ENCODE results near the gene P2RY4.
"Not testable (repeated sequence)": the region's sequence is repeated elsewhere in the genome, so short reads cannot be mapped to it uniquely, and the experiment has no call there.

P2RY4 gene

DNA sequence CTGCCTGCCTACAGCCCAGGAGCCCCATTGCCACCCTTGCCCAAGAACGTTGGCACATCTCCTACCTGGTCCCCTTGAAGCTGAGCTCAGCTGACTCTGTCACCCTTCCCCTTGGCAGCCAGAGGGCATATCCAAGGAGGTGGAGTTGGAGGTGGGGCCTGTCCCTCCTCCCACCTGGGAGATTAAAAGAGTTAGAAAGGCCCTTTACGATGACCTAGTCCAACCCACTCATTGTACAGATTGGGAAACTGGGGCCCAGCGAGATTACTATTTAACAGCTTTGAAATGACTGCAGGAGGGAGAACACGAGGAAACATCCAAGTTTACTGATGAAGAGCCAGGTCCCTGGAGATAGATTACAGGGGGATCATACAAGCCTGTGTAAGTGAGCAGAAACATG lies at the start of gene P2RY4:
Gene P2RY4, minus strand, starts transcription at position 101 of the 400 bp plus-strand sequence. CDS start 580 bp downstream, outside the sequence.
- DNase-seq, result no peak
- Mint-ChIP-seq H3K27ac (peak within 1 kb of the TSS in 1 of 2 donors; percentile 77), H3K9me3 (no peaks in the 10 kb centered on the region), H3K27me3 (no peaks in the 10 kb centered on the region), H3K4me1 (peaks cover 6% of the 10 kb centered on the region), H3K4me3 (no peak within 1 kb of the TSS)
- no peak for ATAC-seq

DNA sequence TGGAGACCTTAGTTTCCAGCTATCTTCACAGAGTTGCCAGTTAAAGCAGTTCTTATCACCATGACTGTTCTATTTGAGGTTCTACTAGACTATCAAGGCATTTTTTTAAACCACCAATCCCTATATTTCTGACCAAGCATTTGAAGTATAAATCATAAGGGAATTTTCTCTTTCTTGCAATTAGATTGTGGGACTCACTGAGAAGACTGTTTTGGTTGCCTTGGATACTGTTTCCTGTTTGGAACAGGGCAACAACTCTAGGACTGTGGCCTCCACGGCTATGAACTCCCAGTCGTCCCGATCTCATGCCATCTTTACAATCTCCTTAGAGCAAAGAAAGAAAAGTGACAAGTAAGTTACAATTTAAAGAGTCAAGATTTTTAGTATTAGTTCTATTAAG lies 41.7 kb upstream of the P2RY4 start:
- H3K27ac Mint-ChIP-seq, result no peak overlapping the region
- ATAC-seq (no peak), DNase-seq (no peak)
- no peaks in the 10 kb centered on the region for H3K4me1 Mint-ChIP-seq
- no peak overlapping the region for H3K4me3 Mint-ChIP-seq
- no peaks in the 10 kb centered on the region for H3K9me3 Mint-ChIP-seq
- H3K27me3 Mint-ChIP-seq, result no peaks in the 10 kb centered on the region

GRCh38 chrX:70293621-70294020 lies 33.6 kb upstream of the P2RY4 start:
- Mint-ChIP-seq H3K9me3 (no peaks in the 10 kb centered on the region), H3K27ac (no peak overlapping the region), H3K27me3 (no peaks in the 10 kb centered on the region), H3K4me1 (peaks cover 9% of the 10 kb centered on the region), H3K4me3 (no peak overlapping the region)
- ATAC-seq, result no peak
- DNase-seq, result no peak

DNA sequence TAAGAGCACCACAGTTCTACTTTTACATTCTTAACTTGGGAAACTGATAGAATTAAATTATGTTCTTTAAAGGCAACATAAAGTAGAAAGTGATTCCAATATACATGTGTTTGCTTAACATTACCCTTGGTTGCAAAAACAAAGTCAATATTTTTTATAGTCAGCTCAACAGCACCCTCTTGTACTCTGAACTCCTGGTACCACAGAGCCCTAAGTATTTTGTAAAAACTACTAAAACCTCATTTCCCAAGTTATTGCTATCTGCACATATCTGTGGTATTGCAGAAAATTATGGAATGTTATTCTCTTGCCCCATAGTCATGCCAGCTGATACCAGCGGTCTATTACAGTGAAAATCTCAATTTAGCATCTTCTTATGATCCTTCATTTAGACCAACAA lies 32.8 kb upstream of the P2RY4 start:
- H3K9me3 Mint-ChIP-seq, result no peaks in the 10 kb centered on the region
- ATAC-seq (no peak), DNase-seq (no peak)
- H3K27me3 Mint-ChIP-seq, result no peaks in the 10 kb centered on the region
- H3K4me1 Mint-ChIP-seq, result peaks cover 9% of the 10 kb centered on the region
- no peak overlapping the region for H3K4me3 Mint-ChIP-seq
- H3K27ac Mint-ChIP-seq, result no peak overlapping the region

DNA sequence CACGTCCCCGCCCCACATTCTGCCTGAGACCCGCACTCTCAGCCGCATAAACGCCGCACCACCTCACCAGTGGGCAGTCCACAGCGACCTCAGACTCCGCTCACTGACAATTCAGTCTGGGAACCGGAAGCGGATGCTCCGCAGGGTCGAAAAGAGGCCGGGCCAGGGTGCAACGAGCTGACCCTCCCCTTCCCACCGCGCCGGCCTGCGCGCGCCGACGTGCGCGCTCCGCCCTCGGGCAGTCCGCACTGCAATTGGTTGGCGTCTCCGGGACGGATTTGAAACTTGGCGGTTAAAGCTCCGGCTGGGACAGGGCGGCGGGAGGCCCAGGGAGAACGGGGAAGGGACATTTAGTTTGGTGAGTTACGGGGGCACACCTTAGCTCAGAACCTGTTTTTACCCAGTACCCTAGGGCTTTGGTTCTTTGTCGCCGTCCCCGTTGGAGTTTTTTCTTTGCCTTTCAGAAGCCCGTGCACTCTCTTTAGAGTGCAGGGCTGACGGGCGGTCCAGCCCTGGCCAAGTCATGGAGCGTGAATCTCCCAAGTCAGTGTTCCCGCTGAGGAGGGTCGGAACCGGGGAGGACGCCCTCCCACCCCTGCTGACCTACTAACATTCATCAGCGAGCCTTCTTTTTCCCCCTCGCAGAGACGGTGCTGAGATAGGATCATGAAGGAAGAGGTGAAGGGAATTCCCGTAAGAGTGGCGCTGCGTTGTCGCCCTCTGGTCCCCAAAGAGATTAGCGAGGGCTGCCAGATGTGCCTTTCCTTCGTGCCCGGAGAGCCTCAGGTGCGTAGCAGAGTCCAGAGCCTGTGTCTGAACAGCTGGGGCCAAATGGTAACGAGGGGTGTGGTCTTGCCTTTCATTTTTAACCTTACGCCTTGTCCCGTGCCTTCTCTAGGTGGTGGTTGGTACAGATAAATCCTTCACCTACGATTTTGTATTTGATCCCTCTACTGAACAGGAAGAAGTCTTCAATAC lies 30.1 kb upstream of the P2RY4 start, which contains the start of the genes KIF4A and PDZD11:
Gene KIF4A, plus strand, starts transcription at position 312 of the 978 bp plus-strand sequence. Its CDS starts 355 bp downstream, at position 667.
Gene PDZD11, minus strand, starts transcription at position 135 of the 978 bp plus-strand sequence. CDS start 586 bp downstream, outside the sequence.
- DNase-seq (peak; percentile 75 to 85), ATAC-seq (peak; percentile 99)
- no peaks in the 10 kb centered on the region for H3K27me3 Mint-ChIP-seq
- H3K27ac Mint-ChIP-seq, result peak within 1 kb of the TSS; percentile 92 to 96
- peak within 1 kb of the TSS; percentile 91 to 92 for H3K4me3 Mint-ChIP-seq
- H3K4me1 Mint-ChIP-seq, result peaks cover 9% of the 10 kb centered on the region
- H3K9me3 Mint-ChIP-seq, result no peaks in the 10 kb centered on the region

DNA sequence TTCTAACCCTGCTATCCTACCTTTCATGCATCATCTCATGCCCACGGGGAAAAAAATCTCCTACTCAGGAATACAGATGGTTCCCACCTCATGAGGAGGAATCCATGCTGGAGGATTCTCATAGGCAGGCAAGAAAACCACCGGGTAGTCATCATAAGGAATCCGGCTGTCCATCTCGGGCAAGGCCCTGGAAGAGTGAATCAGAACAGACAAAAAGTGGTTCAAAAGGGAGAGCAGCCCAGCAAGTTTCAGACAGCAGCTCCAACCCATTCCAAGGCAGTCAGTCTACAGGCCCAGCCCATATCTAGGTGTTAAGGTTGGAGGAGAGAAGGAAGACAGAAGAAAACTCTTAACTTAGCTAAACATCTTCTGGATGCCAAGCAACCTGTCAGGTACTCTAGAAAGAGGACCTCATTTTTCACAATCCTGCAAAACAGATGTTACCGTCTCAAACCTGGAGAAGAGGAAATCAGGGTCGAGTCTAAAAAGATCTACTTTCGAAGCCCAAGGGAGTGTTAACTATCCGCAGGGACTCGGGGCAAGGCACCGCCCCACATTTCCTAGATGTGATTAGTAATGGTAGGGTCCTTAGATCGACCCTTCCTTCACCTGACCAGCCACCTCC lies 29.3 kb upstream of the P2RY4 start:
- Mint-ChIP-seq H3K9me3 (no peaks in the 10 kb centered on the region), H3K4me3 (peak overlapping the region; percentile 91 to 92), H3K27ac (peak overlapping the region; percentile 34 to 92), H3K27me3 (no peaks in the 10 kb centered on the region), H3K4me1 (peaks cover 9% of the 10 kb centered on the region)
- DNase-seq (no peak), ATAC-seq (no peak)

DNA sequence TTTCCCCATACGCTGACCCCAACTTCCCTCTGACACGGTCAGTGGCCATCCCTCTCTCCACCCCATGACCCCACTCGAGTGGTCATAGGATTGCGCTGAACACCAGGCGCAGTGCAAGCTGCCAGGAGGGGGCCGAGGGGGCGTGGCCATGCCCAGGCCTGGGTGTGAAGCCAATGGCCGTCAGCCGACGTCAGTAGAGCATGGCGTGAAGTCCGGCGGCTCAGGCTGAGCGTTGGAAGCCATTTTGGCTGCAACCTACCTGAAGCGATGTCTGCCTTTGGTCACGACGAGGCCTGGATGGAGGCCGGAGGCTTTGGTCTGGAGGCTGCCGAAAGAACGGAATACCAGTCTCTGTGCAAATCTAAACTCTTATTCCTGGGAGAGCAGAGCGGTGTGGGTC lies 21.9 kb upstream of the P2RY4 start, which contains the start of gene RAB41:
Gene RAB41, plus strand, starts transcription at position 222 of the 400 bp plus-strand sequence. Its CDS starts 46 bp downstream, at position 268.
- DNase-seq, result no peak
- H3K4me1 Mint-ChIP-seq, result no peaks in the 10 kb centered on the region
- no peak within 1 kb of the TSS for H3K4me3 Mint-ChIP-seq
- H3K27me3 Mint-ChIP-seq, result no peaks in the 10 kb centered on the region
- no peaks in the 10 kb centered on the region for H3K9me3 Mint-ChIP-seq
- H3K27ac Mint-ChIP-seq, result no peak within 1 kb of the TSS
- ATAC-seq, result no peak

DNA sequence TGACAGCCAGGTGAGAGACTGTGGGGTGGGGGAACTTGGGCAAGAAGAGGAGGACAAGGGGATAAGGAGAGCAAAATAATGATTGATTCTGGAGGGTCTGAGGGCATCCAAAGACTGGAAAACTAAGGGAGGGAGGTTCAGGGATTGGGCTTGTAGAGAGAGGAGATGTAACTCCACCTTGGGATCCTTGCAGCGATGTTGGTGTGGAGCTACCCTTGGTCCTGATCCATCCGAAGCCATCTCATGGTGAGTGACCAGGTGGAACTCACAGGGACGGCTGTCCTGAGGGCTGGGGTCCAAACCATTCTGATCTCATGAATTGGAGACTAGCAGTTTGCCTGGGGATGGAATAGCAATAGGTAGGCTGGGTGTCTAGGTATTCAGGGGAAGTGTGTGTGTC lies 20.6 kb upstream of the P2RY4 start:
- ATAC-seq (no peak), DNase-seq (no peak)
- Mint-ChIP-seq H3K4me1 (no peaks in the 10 kb centered on the region), H3K27ac (peak overlapping the region in 1 of 2 donors; percentile 25), H3K4me3 (no peak overlapping the region), H3K27me3 (no peaks in the 10 kb centered on the region), H3K9me3 (no peaks in the 10 kb centered on the region)

GRCh38 chrX:70279081-70279480 lies 19.1 kb upstream of the P2RY4 start:
- ATAC-seq (no peak), DNase-seq (no peak)
- H3K27me3 Mint-ChIP-seq, result no peaks in the 10 kb centered on the region
- H3K27ac Mint-ChIP-seq, result no peak overlapping the region
- no peaks in the 10 kb centered on the region for H3K9me3 Mint-ChIP-seq
- H3K4me3 Mint-ChIP-seq, result no peak overlapping the region
- H3K4me1 Mint-ChIP-seq, result no peaks in the 10 kb centered on the region

- not testable (repeated sequence) for DNase-seq, H3K9me3 Mint-ChIP-seq, H3K27me3 Mint-ChIP-seq, H3K4me3 Mint-ChIP-seq, H3K4me1 Mint-ChIP-seq, ATAC-seq
- peak overlapping the region in 1 of 2 donors; percentile 46 for H3K27ac Mint-ChIP-seq
These were observed 14.0 kb upstream of the P2RY4 start for GRCh38 chrX:70274029-70274428.

DNA sequence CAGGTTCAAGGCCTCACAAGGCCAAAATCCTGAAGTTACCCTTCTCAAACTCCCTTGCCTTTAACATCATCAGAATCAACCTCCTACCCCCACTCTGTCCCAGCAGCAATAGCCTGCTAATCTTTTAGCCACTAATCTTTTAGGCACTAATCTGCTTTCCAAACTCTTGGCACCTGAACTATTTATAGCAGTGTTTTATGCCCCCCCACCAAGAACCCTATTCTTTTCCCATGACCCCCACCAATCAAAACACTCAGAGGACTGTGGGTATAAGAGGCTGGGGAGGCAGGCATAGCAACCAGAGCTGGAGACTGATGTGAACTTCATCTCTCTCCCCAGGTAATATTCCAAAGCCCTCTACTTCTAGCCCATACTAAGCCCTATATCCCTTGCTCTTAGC lies 8.0 kb upstream of the P2RY4 start, which contains the start of gene ARR3:
Gene ARR3, plus strand, starts transcription at position 301 of the 400 bp plus-strand sequence. CDS start 1,052 bp downstream, outside the sequence.
- Mint-ChIP-seq H3K4me3 (no peak within 1 kb of the TSS), H3K27me3 (no peaks in the 10 kb centered on the region), H3K9me3 (no peaks in the 10 kb centered on the region), H3K27ac (peak within 1 kb of the TSS in 1 of 2 donors; percentile 82), H3K4me1 (peaks cover 6% of the 10 kb centered on the region)
- no peak for DNase-seq
- ATAC-seq, result no peak

DNA sequence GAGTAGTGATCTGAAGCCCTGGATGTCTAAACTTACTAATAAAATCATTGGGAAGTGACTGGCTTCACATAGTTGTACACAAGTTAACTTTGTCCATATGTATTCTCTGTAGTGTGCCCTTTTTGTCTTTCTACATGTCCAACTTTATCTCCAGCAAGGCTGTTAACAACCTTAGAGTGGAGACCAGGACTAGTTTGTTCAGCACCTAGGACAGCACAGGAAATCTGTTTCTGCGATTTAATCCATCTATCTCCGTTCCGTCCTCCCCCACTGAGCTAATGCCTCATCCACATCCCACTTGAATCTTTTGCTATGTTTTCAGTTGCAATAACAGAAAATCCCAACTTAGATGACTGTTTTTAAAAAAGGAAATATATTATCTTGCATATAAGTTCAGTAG lies 4.8 kb upstream of the P2RY4 start:
- Mint-ChIP-seq H3K4me3 (no peak overlapping the region), H3K27ac (no peak overlapping the region), H3K27me3 (no peaks in the 10 kb centered on the region), H3K9me3 (no peaks in the 10 kb centered on the region), H3K4me1 (peaks cover 6% of the 10 kb centered on the region)
- ATAC-seq (no peak), DNase-seq (no peak)

- Mint-ChIP-seq H3K4me1 (peaks cover 6% of the 10 kb centered on the region), H3K27me3 (no peaks in the 10 kb centered on the region), H3K27ac (peak overlapping the region in 1 of 2 donors; percentile 85), H3K4me3 (no peak overlapping the region), H3K9me3 (no peaks in the 10 kb centered on the region)
- DNase-seq (peak; percentile 13 to 51), ATAC-seq (peak; percentile 86)
These were observed 3.1 kb upstream of the P2RY4 start for GRCh38 chrX:70262952-70263567.

DNA sequence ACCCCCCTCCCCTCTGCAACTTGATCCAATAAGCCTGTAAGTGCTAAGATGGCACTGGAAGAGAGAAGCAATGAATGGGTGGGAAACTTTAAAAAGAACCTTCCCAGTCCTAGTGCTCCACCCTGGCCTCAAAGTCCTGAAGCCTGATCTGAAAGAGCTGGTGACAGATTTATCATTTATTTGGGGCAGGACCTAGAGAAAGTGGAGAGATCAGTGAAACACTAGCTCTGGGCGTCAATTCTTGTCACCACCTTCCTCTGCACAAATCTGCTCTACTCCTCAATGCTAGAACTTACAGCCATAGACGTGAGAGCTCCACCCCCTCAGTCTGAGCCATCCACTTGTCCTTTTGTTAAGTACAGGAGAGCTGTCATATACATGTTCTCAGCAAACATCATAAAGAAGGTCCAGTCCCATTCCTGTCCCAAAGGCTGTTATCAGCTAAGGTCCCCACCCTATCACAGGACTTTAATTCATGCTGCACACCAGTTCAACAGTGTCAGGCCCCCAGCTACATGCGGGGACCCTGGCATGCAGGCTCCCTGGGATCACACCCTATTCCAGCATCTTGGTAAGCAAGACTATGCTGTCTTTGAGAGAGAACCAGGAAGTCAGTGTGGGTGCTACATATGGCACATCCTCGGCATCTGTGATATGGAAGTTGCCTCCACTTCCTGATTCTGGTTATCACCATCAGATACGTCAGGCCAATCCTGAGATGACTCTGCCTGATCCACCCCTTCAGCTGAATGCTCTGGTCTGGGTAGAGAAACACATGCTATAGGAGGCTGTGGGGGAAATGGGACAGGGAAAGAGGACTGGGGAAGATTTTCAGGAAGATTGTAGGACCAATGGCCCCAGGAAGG lies 2.3 kb downstream of the P2RY4 start:
- ATAC-seq (no peak), DNase-seq (no peak)
- Mint-ChIP-seq H3K4me1 (peaks cover 24% of the 10 kb centered on the region), H3K9me3 (no peaks in the 10 kb centered on the region), H3K4me3 (no peak overlapping the region), H3K27ac (peak overlapping the region in 1 of 2 donors; percentile 3), H3K27me3 (no peaks in the 10 kb centered on the region)

All from stimulated activated naive CD8-positive, alpha-beta T cell treated with anti-CD3 and anti-CD28 coated beads, Interleukin-15, amount 100 ng/mL, for 72 hours (primary cell).